NCI-H2107 treated with DMSO at 0.1 percent for 48 hours (cell line): ENCODE results near the gene TSHZ2.
"Not testable (repeated sequence)": the region's sequence is repeated elsewhere in the genome, so short reads cannot be mapped to it uniquely, and the experiment has no call there.

Experiments
- DNase-seq: peaks from one replicate; lab custom pipeline; 2025; ENCODE audit not compliant: unreplicated experiment; lab: John Stamatoyannopoulos, UW

TSHZ2 gene

GRCh38 chr20:53080969-53081871 is 109.1 kb downstream of the TSHZ2 start:
- DNase-seq = peak; percentile 52

- DNase-seq = no peak
Measured at GRCh38 chr20:53081916-53082863, 110.0 kb downstream of the TSHZ2 start.

- DNase-seq = no peak
Measured at GRCh38 chr20:53083411-53083810, 111.3 kb downstream of the TSHZ2 start.

GRCh38 chr20:53084408-53084997 is 112.3 kb downstream of the TSHZ2 start:
- no peak for DNase-seq

GRCh38 chr20:53085720-53086119 is 113.6 kb downstream of the TSHZ2 start:
- no peak for DNase-seq

- no peak for DNase-seq
Measured at GRCh38 chr20:53087037-53087777, 115.0 kb downstream of the TSHZ2 start.

GRCh38 chr20:53088786-53089185 is 116.6 kb downstream of the TSHZ2 start:
- DNase-seq = no peak

- DNase-seq = not testable (repeated sequence)
Measured at GRCh38 chr20:53089851-53090250, 117.7 kb downstream of the TSHZ2 start.

- no peak for DNase-seq
Measured at GRCh38 chr20:53091789-53092188, 119.6 kb downstream of the TSHZ2 start.

GRCh38 chr20:53092772-53093300 is 120.7 kb downstream of the TSHZ2 start:
- no peak for DNase-seq

GRCh38 chr20:53097371-53097770 is 125.2 kb downstream of the TSHZ2 start:
- DNase-seq = no peak

GRCh38 chr20:53097791-53098190 is 125.6 kb downstream of the TSHZ2 start:
- DNase-seq = no peak

- DNase-seq = no peak
Measured at GRCh38 chr20:53098621-53099020, 126.5 kb downstream of the TSHZ2 start.

- no peak for DNase-seq
Measured at GRCh38 chr20:53099856-53100255, 127.7 kb downstream of the TSHZ2 start.

GRCh38 chr20:53100476-53100911 is 128.3 kb downstream of the TSHZ2 start:
- DNase-seq = no peak

- DNase-seq = no peak
Measured at GRCh38 chr20:53101992-53102760, 130.0 kb downstream of the TSHZ2 start.

- no peak for DNase-seq
Measured at GRCh38 chr20:53103124-53103523, 131.0 kb downstream of the TSHZ2 start.

GRCh38 chr20:53104884-53105283 is 132.7 kb downstream of the TSHZ2 start:
- no peak for DNase-seq

- DNase-seq = no peak
Measured at GRCh38 chr20:53116733-53117132, 144.6 kb downstream of the TSHZ2 start.

GRCh38 chr20:53122853-53123252 is 150.7 kb downstream of the TSHZ2 start:
- no peak for DNase-seq
